SK-N-MC (cell line): ENCODE measurements around the gene ZNF595.
"Not testable (repeated sequence)": the region's sequence is repeated elsewhere in the genome, so short reads cannot be mapped to it uniquely, and the experiment has no call there.

ENCODE experiments used
- EZH2 ChIP-seq: fragments of 200-600 bp; sonication (generic); IDR thresholded peaks from one replicate; pipeline ENCODE4 v1.6.1; 2017; ENCODE audit warnings: antibody characterized with exemption
- FOXP2 ChIP-seq: optimal IDR thresholded peaks from 2 replicates; pipeline ENCODE3; 2011; ENCODE audit warnings: mild to moderate bottlenecking, moderate library complexity; ENCODE audit not compliant: insufficient read depth; ENCODE audit errors: extremely low read length, control extremely low read depth
- POLR2AphosphoS5 ChIP-seq: IDR thresholded peaks from 2 replicates; pipeline ENCODE4 v1.6.1; 2012; ENCODE audit warnings: mild to moderate bottlenecking, low read depth, low read length, borderline replicate concordance

GRCh38 chr4:18128-18527 lies 35.0 kb upstream of the ZNF595 start:
- not testable (repeated sequence) for TF ChIP-seq EZH2, FOXP2, POLR2AphosphoS5
